GM13976 (cell line): ENCODE measurements around the gene QRFP.

ENCODE experiments used
- DNase-seq: peaks from one replicate; pipeline ENCODE4 v3.0.0; 2012; ENCODE audit warnings: low spot score
- CTCF ChIP-seq: IDR thresholded peaks from 2 replicates; pipeline ENCODE4 v1.5.1; 2012; ENCODE audit warnings: borderline replicate concordance, mild to moderate bottlenecking; ENCODE audit not compliant: insufficient read depth; ENCODE audit errors: extremely low read depth, missing control alignments, control extremely low read depth
- in situ Hi-C: fragments of 300-500 bp; cut with MboI; formaldehyde crosslinking; loops from one replicate; pipeline ENCODE4 v1.12.0; 2022; ENCODE audit warnings: low sequenced_read_pairs, mixed read lengths, inconsistent platforms; ENCODE audit not compliant: unreplicated experiment

QRFP gene

GRCh38 chr9:130920233-130920632 lies 23.6 kb upstream of the QRFP start:
- in situ Hi-C loops, result no loop called here
- no peak for TF ChIP-seq CTCF
- no peak for DNase-seq

DNA sequence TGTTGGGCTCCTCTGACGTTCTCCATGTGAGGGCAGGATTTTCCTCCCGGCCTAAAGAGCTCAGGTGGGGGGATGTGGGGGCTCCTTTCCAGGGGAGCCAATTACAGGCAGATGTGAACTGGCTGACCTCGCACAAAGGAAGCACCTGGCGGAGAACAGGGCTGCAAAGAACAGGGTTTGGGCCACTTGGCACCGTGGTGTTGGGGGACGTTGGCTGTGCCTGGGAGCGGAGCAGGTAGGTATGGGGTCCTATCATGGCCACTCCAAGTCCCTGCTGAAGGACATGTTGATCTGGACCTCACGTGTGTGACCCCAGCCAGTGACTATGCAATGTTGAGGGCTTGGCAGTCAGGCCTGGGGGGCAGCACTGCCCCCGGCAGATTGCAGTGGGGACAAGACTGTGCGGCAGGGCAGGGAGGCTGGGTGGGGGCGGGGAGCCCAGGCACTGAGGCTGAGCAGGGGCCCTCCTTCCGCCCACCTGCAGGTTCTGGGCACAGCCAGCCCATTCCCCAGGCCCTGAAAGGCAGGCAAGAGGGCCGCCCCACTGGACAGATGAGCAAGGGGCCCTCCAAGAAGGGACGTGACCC lies 23.0 kb upstream of the QRFP start:
- no peak for DNase-seq
- in situ Hi-C loops, result no loop called here
- TF ChIP-seq CTCF, result no peak

DNA sequence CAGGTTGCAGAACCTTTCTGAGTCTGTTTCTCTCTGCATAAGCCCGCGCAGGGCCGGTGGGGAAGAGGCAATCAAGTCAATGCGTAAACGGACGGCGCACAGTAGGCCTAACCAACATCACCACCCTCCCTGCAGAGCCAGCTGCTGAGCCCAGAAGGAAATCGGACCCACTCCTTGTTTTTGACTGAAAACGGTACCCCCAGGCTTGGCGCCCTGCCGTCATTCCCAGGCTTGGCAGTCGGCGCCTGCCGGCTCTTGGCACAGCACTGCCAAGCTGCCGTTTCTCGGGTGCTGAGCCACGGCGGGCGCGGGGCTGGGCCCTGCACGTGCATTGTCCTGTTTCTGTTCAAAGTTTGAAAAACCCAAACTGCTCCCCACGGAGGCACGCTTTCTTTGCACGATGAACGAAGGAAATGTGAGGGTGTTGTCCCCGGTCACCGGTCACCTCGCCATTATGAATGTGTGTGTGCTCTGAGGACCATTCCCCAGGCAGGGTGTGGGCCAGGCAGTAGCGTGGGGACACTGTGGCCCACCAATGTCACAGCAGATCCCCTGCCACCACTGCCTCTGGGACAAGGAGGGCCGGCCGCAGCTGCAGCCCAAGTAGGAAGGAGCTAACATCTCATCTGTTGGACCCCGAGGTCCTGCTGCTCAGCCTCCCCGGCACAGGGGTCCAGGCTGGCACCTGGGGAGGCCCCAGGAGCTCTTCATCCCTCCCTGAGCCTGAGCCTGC lies 22.4 kb upstream of the QRFP start:
- no peak for DNase-seq
- TF ChIP-seq CTCF, result no peak
- in situ Hi-C loops, result no loop called here

DNA sequence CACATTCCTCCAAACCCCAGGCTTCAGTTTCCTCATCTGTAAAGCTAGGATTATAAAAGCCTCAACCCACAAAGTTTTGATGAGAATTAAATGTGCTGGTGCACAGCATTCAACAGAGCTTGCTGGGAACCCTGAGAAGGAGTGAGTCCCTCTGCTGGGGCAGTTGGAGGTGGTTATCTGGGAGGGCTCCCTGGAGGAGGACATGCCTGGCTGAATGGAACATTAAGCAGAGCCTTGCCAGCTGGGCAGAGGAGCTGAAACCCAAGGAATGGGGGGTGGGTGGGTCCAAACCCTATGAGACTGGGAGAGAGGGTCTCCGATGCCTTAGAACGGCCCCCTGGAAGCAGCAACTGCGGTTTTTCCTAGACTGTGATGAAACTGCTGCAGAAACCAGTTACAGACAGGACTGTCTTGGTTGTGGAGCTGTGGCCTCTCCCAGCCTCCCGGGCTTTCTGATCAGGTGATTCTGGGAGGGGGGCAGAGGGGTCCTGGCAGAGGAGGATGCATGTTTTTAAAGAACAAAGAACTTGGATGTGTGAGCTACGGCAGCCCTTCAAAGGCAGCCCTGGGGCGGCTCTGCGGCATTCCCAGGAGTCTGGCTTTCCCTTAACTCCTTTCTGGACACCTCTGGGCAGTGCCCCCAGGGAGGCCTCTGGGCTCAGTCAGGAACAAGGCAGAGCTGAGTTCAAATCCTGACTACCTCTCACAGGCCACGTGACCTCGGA lies 21.7 kb upstream of the QRFP start:
- in situ Hi-C loops, result no loop called here
- no peak for TF ChIP-seq CTCF
- DNase-seq, result no peak

DNA sequence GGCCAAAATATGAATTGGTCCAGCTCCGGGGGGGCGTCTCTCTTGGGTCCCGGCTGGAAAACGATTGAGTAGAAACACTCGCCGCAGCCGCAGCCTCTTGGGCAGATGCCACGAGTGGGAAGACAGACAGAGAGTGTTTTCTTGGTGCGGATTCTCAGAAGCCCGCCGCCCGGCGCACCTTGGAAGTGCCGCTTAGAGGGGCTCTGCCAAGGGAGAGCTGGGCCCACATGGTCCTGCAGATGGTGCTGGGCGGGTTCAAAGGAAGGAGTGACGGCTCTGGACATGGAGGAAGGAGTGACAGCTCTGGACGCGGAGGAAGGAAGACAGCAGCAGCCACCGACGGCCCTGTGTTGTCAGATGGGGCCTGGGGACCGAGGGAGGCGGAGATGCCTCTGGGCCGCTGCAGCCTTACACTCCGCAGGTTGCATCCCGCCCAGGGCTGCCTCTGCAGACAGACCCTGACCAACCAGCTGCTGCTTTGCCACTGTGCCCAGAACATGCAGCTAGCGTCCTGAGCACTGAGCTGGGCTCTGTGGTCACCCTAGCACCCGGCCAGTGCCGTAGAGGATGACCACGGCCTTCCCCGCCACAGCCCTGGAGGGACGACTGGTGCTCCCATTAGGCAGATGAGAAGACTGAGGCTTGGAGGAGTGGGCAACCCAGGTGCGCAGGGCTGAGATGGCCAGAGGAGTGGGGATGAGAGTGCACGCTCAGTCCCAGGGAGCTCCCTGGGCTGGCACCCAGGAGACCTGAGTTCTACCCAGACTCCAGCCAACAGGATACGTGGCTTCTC lies 20.8 kb upstream of the QRFP start:
- in situ Hi-C loops, result no loop called here
- no peak for DNase-seq
- TF ChIP-seq CTCF, result no peak

- no peak for TF ChIP-seq CTCF
- no peak for DNase-seq
- in situ Hi-C loops, result no loop called here
Measured at GRCh38 chr9:130915096-130915447, 18.5 kb upstream of the QRFP start.
